ENCODE measurements around the gene NELFCD.

DNA sequence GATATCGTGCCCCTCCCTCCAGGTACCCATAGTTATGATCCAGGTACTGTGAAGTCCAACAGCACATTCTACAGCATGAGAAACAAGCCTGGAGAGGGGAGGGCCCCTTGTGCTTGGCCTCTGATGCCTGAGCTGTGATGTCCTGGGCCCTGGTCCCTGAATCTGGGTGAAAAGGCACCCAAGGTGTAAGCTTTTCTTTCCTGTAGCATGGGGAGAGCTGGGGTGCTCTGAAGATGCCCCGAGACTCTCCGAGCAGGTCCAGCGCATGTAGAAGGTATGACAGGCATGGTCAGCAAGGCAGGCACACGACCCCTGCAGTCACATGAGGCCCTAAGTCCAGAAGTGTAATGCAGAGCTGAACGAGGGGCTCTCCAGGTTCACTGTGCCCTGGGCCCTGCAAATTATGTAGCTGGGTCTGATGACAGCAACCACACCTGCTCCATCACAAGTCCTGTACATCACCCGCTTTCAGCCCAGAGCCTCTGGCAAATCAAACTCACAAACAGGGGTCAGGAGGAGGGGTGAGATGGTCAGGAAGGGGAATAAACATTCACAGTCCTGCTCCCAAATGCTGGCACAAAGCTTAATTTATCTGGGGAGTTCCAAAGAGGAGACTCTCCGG is 27.8 kb downstream of the NELFCD start:
- no peak for TF ChIP-seq FOXM1 (IDR thresholded peaks at IDR 0.05; ENCODE audit: borderline replicate concordance)
- no peak for TF ChIP-seq PKNOX1 (IDR thresholded peaks at IDR 0.05)

Measured in HEK293T (cell line).